Upper lobe of left lung (tissue), 6 donors: Measurements from ENCODE around the gene BTG2. TPM values are rescaled to one million over a fixed set of nuclear protein-coding genes. Genes with fewer than 3 reads are reported as not detected.

ENCODE experiments used
- ATAC-seq, 2 donors: fragments of 200-7000 bp; cut with Tn5 transposase; one replicate each; pipeline ENCODE4 v1.9.1; 2022; ENCODE audit warnings: mild to moderate bottlenecking in 2 of 2, moderate library complexity in 2 of 2; ENCODE audit not compliant: low FRiP score in 2 of 2
- DNase-seq, 2 donors: peaks; one replicate each; pipeline ENCODE4 v3.0.0-alpha.2; 2019 to 2020
- H3K27ac ChIP-seq, 4 donors: fragments of 200-600 bp; sonication (generic); one replicate each; pipeline ENCODE4 v1.5.1; 2016 to 2019
- H3K27me3 ChIP-seq, 4 donors: fragments of 200-600 bp; sonication (generic); one replicate each; pipeline ENCODE4 v1.5.1; 2017 to 2019
- H3K36me3 ChIP-seq, 4 donors: fragments of 200-600 bp; sonication (generic); one replicate each; pipeline ENCODE4 v1.5.1; 2016 to 2019
- H3K4me1 ChIP-seq, 4 donors: fragments of 200-600 bp; sonication (generic); one replicate each; pipeline ENCODE4 v1.5.1; 2018 to 2019
- H3K4me3 ChIP-seq, 4 donors: fragments of 200-600 bp; sonication (generic); one replicate each; pipeline ENCODE4 v1.5.1; 2017 to 2019; ENCODE audit warnings: mild to moderate bottlenecking in 2 of 4, moderate library complexity in 1 of 4
- H3K9me3 ChIP-seq, 4 donors: fragments of 200-600 bp; sonication (generic); one replicate each; pipeline ENCODE4 v1.5.1; 2018 to 2019
- EP300 ChIP-seq, 4 donors: sonication (generic); formaldehyde crosslinking; IDR thresholded peaks; one replicate each; pipeline ENCODE4 v1.5.1; 2017; ENCODE audit warnings: antibody characterized with exemption in 4 of 4, control low read depth in 2 of 4
- POLR2A ChIP-seq, 4 donors: fragments of 450-650 bp; IDR thresholded peaks; one replicate each; pipeline ENCODE4 v1.5.1; 2016 to 2017; ENCODE audit warnings: antibody characterized with exemption in 4 of 4, mild to moderate bottlenecking in 2 of 4
- POLR2AphosphoS5 ChIP-seq, 2 donors: sonication (generic); formaldehyde crosslinking; IDR thresholded peaks; one replicate each; pipeline ENCODE4 v1.5.1; 2017; ENCODE audit warnings: antibody characterized with exemption in 2 of 2
- WGBS, 2 donors: methylation state at CpG; one replicate each; pipeline ENCODE4 v1.1.5; 2017 to 2018; 5-methylcytosine and 5-hydroxymethylcytosine counted together
- small RNA-seq, 4 donors: library from RNA; depleted of rRNA; stranded (forward); fragments of <200 nt; gene quantifications; one replicate each; pipeline ENCODE3, GENCODE V24; 2016
- total RNA-seq, 6 donors: library from RNA; depleted of rRNA in 4 of 6; stranded (reverse); fragments of >200 nt in 4 of 6; gene quantifications; one replicate each; pipeline versions ENCODE4 v1.1.0 to v1.2.1, GENCODE V29; 2016 to 2021
- TF ChIP-seq, protein P1 (sequence below), 6 experiments: fragments of 450-650 bp in 4 of 6; fragments of 200-600 bp in 2 of 6; sonication (generic) in 2 of 6; IDR thresholded peaks; one replicate each; pipeline ENCODE4 v1.5.1; 2016 to 2019; ENCODE audit warnings: antibody characterized with exemption in 6 of 6
- donor health status: DM: no; HTN: no; CAD: no; lungs with moderate emphysema.
- donor health status: DM: no; HTN: yes; CAD: no; lungs with severe emphysema.

Gene BTG2
- total RNA-seq, 6 donors from 2014 or later: 59.1 to 178 (median 104) TPM

DNA sequence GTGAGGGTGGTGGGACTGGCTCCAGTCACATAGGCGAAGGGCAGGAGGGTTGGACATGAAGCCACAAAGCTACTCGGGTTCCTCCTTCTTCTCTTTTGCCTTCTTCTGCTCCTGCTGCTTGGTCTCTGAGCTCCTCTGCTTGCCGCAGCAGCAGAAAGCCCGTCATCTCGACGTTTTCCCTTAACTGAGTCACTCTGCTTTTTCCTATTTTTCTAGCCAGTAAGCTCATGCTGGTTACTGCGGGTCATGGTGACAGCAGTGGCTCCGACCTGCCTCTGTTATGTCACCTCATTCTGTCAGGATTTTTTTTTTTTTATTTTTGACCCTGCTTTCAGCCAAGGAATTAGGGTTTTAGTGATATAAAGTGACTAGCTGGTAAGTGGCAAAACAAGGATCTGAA is 48.2 kb downstream of the BTG2 start:
- H3K27ac ChIP-seq: peak overlapping the region in 2 of 4 donors; percentile 28 to 49
- peaks cover 0 to 10% (median 8%) of the 10 kb centered on the region in 4 donors for H3K4me1 ChIP-seq
- H3K36me3 ChIP-seq: no peaks in the 10 kb centered on the region
- no peak for DNase-seq
- no peak for TF ChIP-seq EP300 (IDR thresholded peaks at IDR 0.05)
- TF ChIP-seq POLR2AphosphoS5 (IDR thresholded peaks at IDR 0.05): peak in 1 of 2 donors; percentile 11
- ATAC-seq: no peak
- WGBS, 2 donors: 68% methylated on average over 8 of the region's 8 CpGs
- H3K4me3 ChIP-seq: no peak overlapping the region
- no peaks in the 10 kb centered on the region for H3K9me3 ChIP-seq
- H3K27me3 ChIP-seq: no peaks in the 10 kb centered on the region

DNA sequence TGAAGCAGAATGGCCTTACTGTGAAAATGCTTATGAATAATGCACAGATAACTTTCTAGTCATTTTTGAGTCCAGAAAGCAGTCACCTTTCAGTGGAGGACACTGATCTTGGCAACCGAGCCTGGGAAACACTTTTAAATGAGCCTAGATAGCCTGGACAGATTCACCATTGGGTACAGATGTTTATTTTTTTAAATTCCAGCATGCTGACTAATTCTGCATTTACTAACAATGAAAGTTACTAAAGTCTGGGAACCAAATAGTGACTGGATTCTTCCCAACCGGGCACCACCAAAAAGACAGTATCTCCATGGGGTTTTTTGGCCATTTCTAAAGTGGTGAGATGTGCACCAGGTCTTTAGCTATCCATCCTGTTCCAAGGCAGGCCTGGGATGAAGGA is 48.9 kb downstream of the BTG2 start:
- ATAC-seq (no peak), DNase-seq (no peak)
- no peak overlapping the region for H3K4me3 ChIP-seq
- H3K27ac ChIP-seq: peak overlapping the region in 2 of 4 donors; percentile 28 to 49
- 45 to 70% methylated on average over 2 of the region's 2 CpGs for WGBS, 2 donors
- peaks cover 0 to 10% (median 8%) of the 10 kb centered on the region in 4 donors for H3K4me1 ChIP-seq
- H3K9me3 ChIP-seq: no peaks in the 10 kb centered on the region
- H3K27me3 ChIP-seq: no peaks in the 10 kb centered on the region
- no peaks in the 10 kb centered on the region for H3K36me3 ChIP-seq
- no peak for TF ChIP-seq EP300 (IDR thresholded peaks at IDR 0.05)

DNA sequence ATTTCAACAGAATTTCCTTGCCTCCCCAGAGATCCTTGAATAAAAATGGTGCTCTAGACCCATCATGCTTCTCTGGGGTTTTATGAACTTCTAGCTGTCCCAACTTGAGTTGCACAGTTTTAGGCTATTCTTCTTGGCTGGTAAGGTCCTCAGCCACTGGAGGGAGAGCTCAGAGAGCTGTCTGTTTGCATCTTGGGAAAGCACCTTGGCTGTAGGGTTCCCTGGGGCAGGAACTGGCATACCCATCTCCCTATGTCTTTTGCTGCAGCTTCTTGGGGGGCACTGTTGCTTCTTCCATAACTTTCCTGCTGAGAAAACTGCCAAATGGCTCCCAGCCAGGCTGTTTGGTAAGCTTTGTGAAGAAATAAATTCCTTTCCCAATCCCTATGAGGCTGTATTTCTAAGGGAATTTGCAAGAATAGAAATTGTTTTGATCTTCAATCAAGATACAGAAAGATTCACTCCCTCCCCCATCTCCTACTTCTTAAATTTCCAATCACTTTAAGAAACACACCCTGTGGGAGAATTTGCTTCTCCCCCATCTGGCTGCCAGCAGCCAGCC is 53.8 kb downstream of the BTG2 start:
- Histone ChIP-seq H3K27ac (no peak overlapping the region), H3K36me3 (no peaks in the 10 kb centered on the region), H3K4me3 (no peak overlapping the region), H3K9me3 (no peaks in the 10 kb centered on the region), H3K4me1 (no peaks in the 10 kb centered on the region), H3K27me3 (no peaks in the 10 kb centered on the region)
- ATAC-seq (no peak), DNase-seq (no peak)
- TF ChIP-seq, protein P1, sequence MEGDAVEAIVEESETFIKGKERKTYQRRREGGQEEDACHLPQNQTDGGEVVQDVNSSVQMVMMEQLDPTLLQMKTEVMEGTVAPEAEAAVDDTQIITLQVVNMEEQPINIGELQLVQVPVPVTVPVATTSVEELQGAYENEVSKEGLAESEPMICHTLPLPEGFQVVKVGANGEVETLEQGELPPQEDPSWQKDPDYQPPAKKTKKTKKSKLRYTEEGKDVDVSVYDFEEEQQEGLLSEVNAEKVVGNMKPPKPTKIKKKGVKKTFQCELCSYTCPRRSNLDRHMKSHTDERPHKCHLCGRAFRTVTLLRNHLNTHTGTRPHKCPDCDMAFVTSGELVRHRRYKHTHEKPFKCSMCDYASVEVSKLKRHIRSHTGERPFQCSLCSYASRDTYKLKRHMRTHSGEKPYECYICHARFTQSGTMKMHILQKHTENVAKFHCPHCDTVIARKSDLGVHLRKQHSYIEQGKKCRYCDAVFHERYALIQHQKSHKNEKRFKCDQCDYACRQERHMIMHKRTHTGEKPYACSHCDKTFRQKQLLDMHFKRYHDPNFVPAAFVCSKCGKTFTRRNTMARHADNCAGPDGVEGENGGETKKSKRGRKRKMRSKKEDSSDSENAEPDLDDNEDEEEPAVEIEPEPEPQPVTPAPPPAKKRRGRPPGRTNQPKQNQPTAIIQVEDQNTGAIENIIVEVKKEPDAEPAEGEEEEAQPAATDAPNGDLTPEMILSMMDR (IDR thresholded peaks at IDR 0.05): no peak
- TF ChIP-seq POLR2AphosphoS5 (IDR thresholded peaks at IDR 0.05): no peak
- TF ChIP-seq POLR2A (IDR thresholded peaks at IDR 0.05): no peak
- TF ChIP-seq EP300 (IDR thresholded peaks at IDR 0.05): no peak

Small RNA genes lying within 50 kb of the gene (small RNA-seq; reads per million reads assigned to genes)
- gene AL359837.1: 0 reads per million in 4 donors
- gene RNU6-487P: 0 reads per million in 4 donors

Other genes starting within 250 kb of the BTG2 start
- gene MYOG, start 219.5 kb upstream of the BTG2 start, total RNA-seq: not detected
- 1 to 10 TPM in 4 of 6 donors, under 1 TPM in 2; 0.20 to 5.4 (median 3.1) TPM for gene ADORA1, start 177.8 kb upstream of the BTG2 start, total RNA-seq
- gene MYBPH, start 129.7 kb upstream of the BTG2 start, total RNA-seq: under 1 TPM in 3 of 6 donors, not detected in 3; 0.13 to 0.39 (median 0.15) TPM
- gene CHI3L1, start 118.8 kb upstream of the BTG2 start, total RNA-seq: 10 to 100 TPM; 12.3 to 68.4 (median 52.4) TPM
- gene CHIT1, start 75.8 kb upstream of the BTG2 start, total RNA-seq: 10 to 100 TPM in 2 of 6 donors, 1 to 10 TPM in 4; 2.0 to 97.4 (median 3.7) TPM
- 10 to 100 TPM; 12.5 to 46.7 (median 25.4) TPM for gene FMOD, start 45.6 kb downstream of the BTG2 start, total RNA-seq
- gene PRELP, start 170.3 kb downstream of the BTG2 start, total RNA-seq: 100 to 1,000 TPM in 1 of 6 donors, 10 to 100 TPM in 5; 30.4 to 104 (median 47.3) TPM
- gene OPTC, start 188.6 kb downstream of the BTG2 start, total RNA-seq: not detected